HG03045 (cell line): ENCODE data around the gene C5orf47.

Experiments used
- ATAC-seq: cut with Tn5 transposase; IDR thresholded peaks from one replicate; pipeline ENCODE4 v1.9.1; 2021; ENCODE audit warnings: mild to moderate bottlenecking, moderate library complexity; ENCODE audit not compliant: unreplicated experiment

C5orf47 gene

GRCh38 chr5:174022384-174023095, 33.6 kb downstream of the C5orf47 start:
- no peak for ATAC-seq

- no peak for ATAC-seq
These were observed 41.3 kb downstream of the C5orf47 start for GRCh38 chr5:174030286-174030685.

DNA sequence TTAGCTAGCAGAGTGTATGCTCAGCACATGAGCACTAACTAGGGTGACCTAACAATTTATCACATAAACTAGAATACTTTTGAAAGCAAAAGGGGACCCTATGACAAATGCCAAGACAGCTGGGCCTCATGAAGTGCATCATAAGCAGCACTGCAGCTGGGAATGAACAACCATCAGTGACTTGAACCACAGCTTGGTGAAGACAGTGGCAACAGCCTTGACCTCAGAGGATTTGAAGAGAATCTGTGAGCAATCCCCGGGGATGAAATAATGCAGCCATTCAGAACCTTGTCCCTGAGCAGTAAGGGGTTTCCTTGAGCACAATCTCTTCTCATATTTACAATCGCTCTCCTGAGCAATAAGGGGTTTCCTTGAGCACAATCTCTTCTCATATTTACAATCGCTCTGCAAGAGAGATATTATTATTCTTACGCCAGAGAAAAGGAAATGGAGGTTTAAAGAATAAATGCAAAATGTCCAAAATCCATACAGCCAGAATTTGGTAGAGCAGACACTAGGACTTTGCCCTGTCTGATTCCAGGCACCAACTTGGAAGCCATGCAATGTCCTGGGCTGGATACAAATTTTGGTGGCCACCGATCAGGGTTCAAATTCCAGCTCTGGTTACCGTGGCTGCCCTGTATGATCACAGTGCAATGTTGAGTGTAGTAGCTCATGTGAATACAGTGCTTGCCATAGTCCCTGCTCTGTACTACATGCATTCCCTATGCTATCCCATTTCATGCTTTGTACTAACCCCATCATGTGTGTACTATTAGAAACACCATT, 55.7 kb downstream of the C5orf47 start:
- no peak for ATAC-seq

- ATAC-seq, result peak; percentile 71
These were observed 56.6 kb downstream of the C5orf47 start, which contains the start of gene NSG2 for GRCh38 chr5:174045470-174046025. Gene NSG2 (plus strand): TSS chr5:174045706. CDS start chr5:174046756, 1,050 bp downstream.

- no peak for ATAC-seq
These were observed 57.6 kb downstream of the C5orf47 start for GRCh38 chr5:174046558-174046957.

DNA sequence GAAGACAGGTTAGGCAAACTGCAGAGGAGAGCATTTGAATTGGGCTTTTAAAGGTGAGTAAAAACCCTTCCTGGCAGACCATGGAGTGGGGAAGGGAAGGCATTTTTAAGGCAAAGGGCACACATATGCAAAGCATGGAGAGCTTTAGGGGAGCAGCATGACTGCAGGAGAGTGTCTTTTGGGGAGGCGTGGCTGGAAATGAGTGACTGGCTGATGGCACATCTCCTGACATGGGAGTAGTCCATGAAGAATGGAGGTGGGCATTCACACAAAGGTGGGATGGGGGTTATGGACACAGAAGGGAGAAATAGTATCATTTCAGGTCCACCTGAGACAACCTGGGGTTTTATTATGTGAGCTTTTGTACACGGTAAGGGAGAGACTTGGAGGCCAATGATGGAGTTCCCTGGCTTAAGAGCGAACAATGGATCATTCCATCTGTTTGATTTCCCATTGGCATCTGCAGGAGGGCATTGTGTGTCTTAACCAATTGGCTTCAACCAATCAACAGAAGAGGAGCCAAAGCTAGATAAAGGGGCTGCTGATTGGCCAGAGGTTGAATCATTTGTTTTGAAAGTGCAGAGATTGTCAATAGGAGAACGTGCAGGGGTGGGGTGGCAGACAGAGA, 58.6 kb downstream of the C5orf47 start:
- ATAC-seq, result no peak

DNA sequence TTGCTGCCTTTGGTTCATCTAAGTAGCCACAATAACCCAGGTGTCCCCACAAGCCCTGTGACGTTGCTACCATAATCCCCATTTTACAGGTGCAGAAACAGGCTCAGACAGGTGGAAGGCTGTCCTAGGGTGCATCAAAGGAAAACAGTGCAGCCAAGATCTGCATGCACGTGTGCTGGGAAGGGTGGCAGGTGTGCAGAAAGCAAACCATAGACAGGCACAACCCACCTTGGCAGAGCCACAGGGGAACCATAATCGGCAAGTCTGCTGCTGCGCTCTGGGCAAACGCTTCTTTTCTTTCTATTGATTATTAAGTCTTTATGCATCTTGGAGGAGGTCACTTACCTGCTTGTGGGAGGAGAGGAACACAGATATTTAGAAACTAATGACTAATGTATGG, 63.7 kb downstream of the C5orf47 start:
- no peak for ATAC-seq

- ATAC-seq, result no peak
These were observed 64.9 kb downstream of the C5orf47 start for GRCh38 chr5:174053905-174054304.
